Activated naive CD8-positive, alpha-beta T cell treated with anti-CD3 and anti-CD28 coated beads, Interleukin-2, amount 50 U/mL, for 24 hours (primary cell): ENCODE results near the gene FAM163B.

Experiments used
- ATAC-seq: fragments of 150-1000 bp; cut with Tn5 transposase; one replicate; pipeline ENCODE4 v1.10.0; 2021
- DNase-seq: peaks from one replicate; pipeline ENCODE4 v3.0.0; 2021
- H3K27ac Mint-ChIP-seq: one replicate; pipeline ENCODE4 v1.8.0; 2021; ENCODE audit warnings: mild to moderate bottlenecking, mixed read lengths
- H3K27me3 Mint-ChIP-seq: one replicate; pipeline ENCODE4 v1.8.0; 2021; ENCODE audit warnings: mixed read lengths
- H3K36me3 Mint-ChIP-seq: one replicate; pipeline ENCODE4 v1.8.0; 2021; ENCODE audit warnings: low read depth, mixed read lengths
- H3K4me1 Mint-ChIP-seq: one replicate; pipeline ENCODE4 v1.8.0; 2021; ENCODE audit warnings: mixed read lengths
- H3K4me3 Mint-ChIP-seq: one replicate; pipeline ENCODE4 v1.8.0; 2021; ENCODE audit warnings: mild to moderate bottlenecking, moderate library complexity, mixed read lengths
- H3K9me3 Mint-ChIP-seq: one replicate; pipeline ENCODE4 v1.8.0; 2021; ENCODE audit warnings: mixed read lengths

The FAM163B gene

GRCh38 chr9:133591116-133591910, 17.9 kb downstream of the FAM163B start:
- H3K4me1 Mint-ChIP-seq: no peaks in the 10 kb centered on the region
- peaks cover 4% of the 10 kb centered on the region for H3K9me3 Mint-ChIP-seq
- no peak overlapping the region for H3K27ac Mint-ChIP-seq
- H3K27me3 Mint-ChIP-seq: peaks cover 2% of the 10 kb centered on the region
- H3K4me3 Mint-ChIP-seq: no peak overlapping the region
- no peaks in the 10 kb centered on the region for H3K36me3 Mint-ChIP-seq
- DNase-seq (no peak), ATAC-seq (no peak)

- Mint-ChIP-seq H3K27ac (no peak overlapping the region), H3K36me3 (no peaks in the 10 kb centered on the region), H3K9me3 (peaks cover 4% of the 10 kb centered on the region), H3K4me1 (no peaks in the 10 kb centered on the region), H3K27me3 (peaks cover 8% of the 10 kb centered on the region), H3K4me3 (no peak overlapping the region)
- DNase-seq: no peak
- no peak for ATAC-seq
Measured at GRCh38 chr9:133590231-133590855, 18.8 kb downstream of the FAM163B start.

GRCh38 chr9:133589454-133590227, 19.5 kb downstream of the FAM163B start:
- ATAC-seq: no peak
- peaks cover 1% of the 10 kb centered on the region for H3K4me1 Mint-ChIP-seq
- H3K36me3 Mint-ChIP-seq: no peaks in the 10 kb centered on the region
- no peak overlapping the region for H3K27ac Mint-ChIP-seq
- DNase-seq: peak; percentile 66
- H3K4me3 Mint-ChIP-seq: no peak overlapping the region
- H3K27me3 Mint-ChIP-seq: peaks cover 10% of the 10 kb centered on the region
- peaks cover 4% of the 10 kb centered on the region for H3K9me3 Mint-ChIP-seq

GRCh38 chr9:133587466-133587865, 21.7 kb downstream of the FAM163B start:
- Mint-ChIP-seq H3K4me1 (peaks cover 1% of the 10 kb centered on the region), H3K4me3 (no peak overlapping the region), H3K36me3 (no peaks in the 10 kb centered on the region), H3K27ac (no peak overlapping the region), H3K9me3 (peaks cover 4% of the 10 kb centered on the region), H3K27me3 (peaks cover 19% of the 10 kb centered on the region)
- no peak for ATAC-seq
- no peak for DNase-seq

- DNase-seq (no peak), ATAC-seq (no peak)
- Mint-ChIP-seq H3K4me1 (peaks cover 1% of the 10 kb centered on the region), H3K4me3 (no peak overlapping the region), H3K27ac (no peak overlapping the region), H3K36me3 (no peaks in the 10 kb centered on the region), H3K27me3 (peaks cover 19% of the 10 kb centered on the region), H3K9me3 (peaks cover 4% of the 10 kb centered on the region)
Measured at GRCh38 chr9:133587051-133587450, 22.1 kb downstream of the FAM163B start.

- Mint-ChIP-seq H3K36me3 (no peaks in the 10 kb centered on the region), H3K27ac (no peak overlapping the region), H3K4me3 (no peak overlapping the region), H3K27me3 (peaks cover 19% of the 10 kb centered on the region), H3K9me3 (peaks cover 4% of the 10 kb centered on the region), H3K4me1 (peaks cover 1% of the 10 kb centered on the region)
- ATAC-seq: no peak
- no peak for DNase-seq
Measured at GRCh38 chr9:133585481-133586351, 23.5 kb downstream of the FAM163B start.

GRCh38 chr9:133584559-133585476, 24.4 kb downstream of the FAM163B start:
- H3K27ac Mint-ChIP-seq: no peak overlapping the region
- no peak for DNase-seq
- H3K9me3 Mint-ChIP-seq: peaks cover 4% of the 10 kb centered on the region
- H3K27me3 Mint-ChIP-seq: peaks cover 26% of the 10 kb centered on the region
- no peak overlapping the region for H3K4me3 Mint-ChIP-seq
- ATAC-seq: no peak
- H3K4me1 Mint-ChIP-seq: peaks cover 1% of the 10 kb centered on the region
- no peaks in the 10 kb centered on the region for H3K36me3 Mint-ChIP-seq

GRCh38 chr9:133584167-133584558, 25.0 kb downstream of the FAM163B start:
- DNase-seq: no peak
- Mint-ChIP-seq H3K4me3 (no peak overlapping the region), H3K36me3 (no peaks in the 10 kb centered on the region), H3K27ac (no peak overlapping the region), H3K4me1 (peaks cover 1% of the 10 kb centered on the region), H3K27me3 (peaks cover 31% of the 10 kb centered on the region), H3K9me3 (peaks cover 4% of the 10 kb centered on the region)
- no peak for ATAC-seq

- H3K9me3 Mint-ChIP-seq: peaks cover 4% of the 10 kb centered on the region
- peaks cover 1% of the 10 kb centered on the region for H3K4me1 Mint-ChIP-seq
- ATAC-seq (no peak), DNase-seq (no peak)
- H3K27me3 Mint-ChIP-seq: peaks cover 32% of the 10 kb centered on the region
- no peak overlapping the region for H3K27ac Mint-ChIP-seq
- no peak overlapping the region for H3K4me3 Mint-ChIP-seq
- H3K36me3 Mint-ChIP-seq: no peaks in the 10 kb centered on the region
Measured at GRCh38 chr9:133583586-133583985, 25.6 kb downstream of the FAM163B start.

- H3K4me3 Mint-ChIP-seq: no peak overlapping the region
- peaks cover 1% of the 10 kb centered on the region for H3K4me1 Mint-ChIP-seq
- DNase-seq: no peak
- H3K27ac Mint-ChIP-seq: no peak overlapping the region
- H3K27me3 Mint-ChIP-seq: peaks cover 35% of the 10 kb centered on the region
- H3K9me3 Mint-ChIP-seq: no peaks in the 10 kb centered on the region
- ATAC-seq: no peak
- H3K36me3 Mint-ChIP-seq: no peaks in the 10 kb centered on the region
Measured at GRCh38 chr9:133583111-133583510, 26.1 kb downstream of the FAM163B start.

GRCh38 chr9:133582501-133583045, 26.6 kb downstream of the FAM163B start:
- H3K4me3 Mint-ChIP-seq: no peak overlapping the region
- peaks cover 38% of the 10 kb centered on the region for H3K27me3 Mint-ChIP-seq

GRCh38 chr9:133581513-133582343, 27.5 kb downstream of the FAM163B start:
- no peak overlapping the region for H3K27ac Mint-ChIP-seq
- H3K27me3 Mint-ChIP-seq: peaks cover 44% of the 10 kb centered on the region
- no peaks in the 10 kb centered on the region for H3K9me3 Mint-ChIP-seq
- no peak for ATAC-seq
- H3K36me3 Mint-ChIP-seq: no peaks in the 10 kb centered on the region
- H3K4me1 Mint-ChIP-seq: peaks cover 4% of the 10 kb centered on the region
- H3K4me3 Mint-ChIP-seq: no peak overlapping the region
- no peak for DNase-seq

More at GRCh38 chr9:133582501-133583045, 26.6 kb downstream of the FAM163B start:
- DNase-seq (no peak), ATAC-seq (no peak)
- Mint-ChIP-seq H3K36me3 (no peaks in the 10 kb centered on the region), H3K9me3 (no peaks in the 10 kb centered on the region), H3K27ac (no peak overlapping the region), H3K4me1 (peaks cover 1% of the 10 kb centered on the region)
